Gastrocnemius medialis (tissue), 4 donors: ENCODE results near the gene ZNF816.

Source experiments
- CTCF ChIP-seq, 5 experiments: fragments of 450-650 bp in 3 of 5; fragments of 200-600 bp in 2 of 5; sonication (generic) in 2 of 5; IDR thresholded peaks in 4 of 5; conservative IDR thresholded peaks in 1 of 5; 1 replicate in 4 of 5; 2 replicates in 1 of 5; pipeline ENCODE4 v1.5.1; 2016 to 2019; ENCODE audit warnings: antibody characterized with exemption in 5 of 5, mild to moderate bottlenecking in 3 of 5, moderate library complexity in 3 of 5
- POLR2A ChIP-seq, 2 donors: fragments of 450-650 bp; IDR thresholded peaks; one replicate each; pipeline ENCODE4 v1.6.1; 2017; ENCODE audit warnings: antibody characterized with exemption in 2 of 2, mild to moderate bottlenecking in 2 of 2, moderate library complexity in 2 of 2

GRCh38 chr19:53004242-53004641, 41.6 kb upstream of the ZNF816 start:
- TF ChIP-seq CTCF (IDR thresholded peaks at IDR 0.05 in 4 of 5, conservative IDR thresholded peaks at IDR 0.05 in 1 of 5) (no peak), POLR2A (IDR thresholded peaks at IDR 0.05) (no peak)
